ENCODE measurements around the gene ITGB5. TPM values are rescaled to one million over a fixed set of nuclear protein-coding genes. Genes with fewer than 3 reads are reported as not detected.

The ITGB5 gene, protein sequence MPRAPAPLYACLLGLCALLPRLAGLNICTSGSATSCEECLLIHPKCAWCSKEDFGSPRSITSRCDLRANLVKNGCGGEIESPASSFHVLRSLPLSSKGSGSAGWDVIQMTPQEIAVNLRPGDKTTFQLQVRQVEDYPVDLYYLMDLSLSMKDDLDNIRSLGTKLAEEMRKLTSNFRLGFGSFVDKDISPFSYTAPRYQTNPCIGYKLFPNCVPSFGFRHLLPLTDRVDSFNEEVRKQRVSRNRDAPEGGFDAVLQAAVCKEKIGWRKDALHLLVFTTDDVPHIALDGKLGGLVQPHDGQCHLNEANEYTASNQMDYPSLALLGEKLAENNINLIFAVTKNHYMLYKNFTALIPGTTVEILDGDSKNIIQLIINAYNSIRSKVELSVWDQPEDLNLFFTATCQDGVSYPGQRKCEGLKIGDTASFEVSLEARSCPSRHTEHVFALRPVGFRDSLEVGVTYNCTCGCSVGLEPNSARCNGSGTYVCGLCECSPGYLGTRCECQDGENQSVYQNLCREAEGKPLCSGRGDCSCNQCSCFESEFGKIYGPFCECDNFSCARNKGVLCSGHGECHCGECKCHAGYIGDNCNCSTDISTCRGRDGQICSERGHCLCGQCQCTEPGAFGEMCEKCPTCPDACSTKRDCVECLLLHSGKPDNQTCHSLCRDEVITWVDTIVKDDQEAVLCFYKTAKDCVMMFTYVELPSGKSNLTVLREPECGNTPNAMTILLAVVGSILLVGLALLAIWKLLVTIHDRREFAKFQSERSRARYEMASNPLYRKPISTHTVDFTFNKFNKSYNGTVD
- total RNA-seq (2014; rRNA removed; shearing (Covaris generic)): 377 and 459 TPM in 2 replicates

DNA sequence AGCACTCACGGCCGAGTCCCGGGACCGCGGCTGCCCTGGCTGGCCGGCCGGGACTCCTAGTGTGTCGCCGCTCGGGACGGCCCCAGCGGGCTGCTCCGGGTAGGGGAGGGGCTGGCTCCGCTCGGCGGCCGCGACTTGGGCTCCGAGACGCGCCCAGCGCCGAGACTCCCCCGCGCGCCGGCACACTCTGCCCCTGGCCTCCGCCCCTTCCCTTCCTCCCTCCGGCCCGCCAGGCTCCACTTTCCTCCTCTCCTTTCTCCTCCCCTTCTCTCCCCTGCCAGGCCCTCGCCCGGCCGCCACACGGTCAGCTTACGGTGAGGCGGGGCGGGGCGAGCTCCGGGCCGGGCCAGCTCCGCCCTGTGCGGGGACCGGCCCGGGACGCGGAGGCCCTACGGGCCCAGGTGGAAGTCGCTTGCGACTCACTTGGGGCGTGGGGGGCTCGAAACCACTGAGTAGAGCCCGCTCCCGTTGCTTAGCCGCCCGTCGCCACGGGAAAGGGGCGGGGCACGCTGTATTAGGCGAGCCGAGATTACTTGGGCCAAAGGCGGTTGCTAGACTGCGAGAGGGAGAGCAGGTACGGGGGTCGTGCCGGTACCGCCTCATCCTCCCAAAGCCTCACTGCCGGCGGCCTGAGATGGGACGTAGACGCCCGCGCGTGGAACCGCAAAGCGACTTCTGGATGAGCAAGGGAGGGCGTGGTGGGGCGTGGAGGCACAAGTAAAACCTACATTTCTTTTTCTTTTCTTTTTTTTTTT lies at the start of gene ITGB5:
Gene ITGB5 (minus strand): TSS at position 189 of the 755 bp plus-strand sequence. CDS start 365 bp downstream, outside the sequence.
- Histone ChIP-seq H3K27me3 (ENCODE audit: control insufficient read depth, insufficient read depth, low read length) (no peaks in the 10 kb centered on the region), H3K4me3 (ENCODE audit: insufficient read depth, low read depth, low read length) (peak within 1 kb of the TSS; percentile 87), H3K36me3 (replicated peaks; ENCODE audit: control insufficient read depth, insufficient read depth, low read length) (no peaks in the 10 kb centered on the region; the same call in 1 of the 2 replicates)
- peak; percentile 93 for DNase-seq

GRCh38 chr3:124935794-124936542 lies 48.8 kb upstream of the ITGB5 start:
- no peak for DNase-seq
- H3K36me3 ChIP-seq (replicated peaks; ENCODE audit: control insufficient read depth, insufficient read depth, low read length): no peaks in the 10 kb centered on the region
- H3K4me3 ChIP-seq (ENCODE audit: insufficient read depth, low read depth, low read length): no peak overlapping the region
- H3K27me3 ChIP-seq (ENCODE audit: control insufficient read depth, insufficient read depth, low read length): no peaks in the 10 kb centered on the region

- no peaks in the 10 kb centered on the region for H3K27me3 ChIP-seq (ENCODE audit: control insufficient read depth, insufficient read depth, low read length)
- no peak overlapping the region for H3K4me3 ChIP-seq (ENCODE audit: insufficient read depth, low read depth, low read length)
- H3K36me3 ChIP-seq (replicated peaks; ENCODE audit: control insufficient read depth, insufficient read depth, low read length): no peaks in the 10 kb centered on the region
- no peak for DNase-seq
Observed at GRCh38 chr3:124935264-124935663, 48.1 kb upstream of the ITGB5 start.

GRCh38 chr3:124934577-124934976 lies 47.4 kb upstream of the ITGB5 start, which contains the start of gene MUC13:
Gene MUC13, minus strand, starts transcription at chr3:124934751. Its CDS starts 39 bp downstream, at chr3:124934712.
- Histone ChIP-seq H3K4me3 (ENCODE audit: insufficient read depth, low read depth, low read length) (no peak within 1 kb of the TSS), H3K27me3 (ENCODE audit: control insufficient read depth, insufficient read depth, low read length) (no peaks in the 10 kb centered on the region), H3K36me3 (replicated peaks; ENCODE audit: control insufficient read depth, insufficient read depth, low read length) (no peaks in the 10 kb centered on the region)
- no peak for DNase-seq

DNA sequence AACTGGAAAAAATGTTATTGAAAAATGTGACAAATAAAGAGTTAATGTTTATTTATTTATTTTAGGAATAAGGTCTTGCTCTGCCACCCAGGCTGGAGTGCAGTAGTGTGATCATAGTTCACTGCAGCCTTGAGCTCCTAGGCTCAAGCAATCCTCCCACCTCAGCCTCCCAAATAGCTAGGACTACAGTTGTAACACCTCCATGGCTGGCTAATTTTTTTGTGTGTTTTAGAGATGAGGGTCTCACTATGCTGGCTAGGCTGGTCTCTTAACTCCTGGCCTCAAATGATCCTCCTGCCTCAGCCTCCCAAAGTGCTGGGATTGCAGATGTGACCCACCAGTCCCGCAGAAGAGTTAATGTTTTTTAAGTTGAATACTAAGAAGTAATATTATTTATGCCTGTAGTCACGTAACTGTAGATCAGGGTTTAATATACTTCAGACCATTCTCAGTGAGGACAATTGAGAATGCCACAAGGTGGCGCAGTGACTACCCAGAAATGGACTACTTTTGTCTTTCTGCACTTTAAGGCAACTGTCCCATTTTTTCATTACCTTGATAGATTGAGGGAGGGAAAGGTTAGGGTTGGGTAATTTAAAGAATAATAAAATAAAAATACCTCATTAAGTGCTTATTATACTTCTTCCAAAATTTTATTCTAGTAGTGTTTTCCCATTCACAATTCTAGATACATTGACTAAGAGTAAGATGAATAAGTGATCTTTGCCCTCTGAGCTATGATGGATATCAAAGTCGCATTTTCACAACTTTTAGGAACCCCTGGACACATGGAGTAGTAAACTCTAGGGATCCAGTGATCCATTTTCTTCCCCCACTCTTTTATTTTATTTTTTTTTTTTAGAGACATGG lies 41.4 kb upstream of the ITGB5 start:
- Histone ChIP-seq H3K4me3 (ENCODE audit: insufficient read depth, low read depth, low read length) (no peak overlapping the region), H3K36me3 (replicated peaks; ENCODE audit: control insufficient read depth, insufficient read depth, low read length) (no peaks in the 10 kb centered on the region)

DNA sequence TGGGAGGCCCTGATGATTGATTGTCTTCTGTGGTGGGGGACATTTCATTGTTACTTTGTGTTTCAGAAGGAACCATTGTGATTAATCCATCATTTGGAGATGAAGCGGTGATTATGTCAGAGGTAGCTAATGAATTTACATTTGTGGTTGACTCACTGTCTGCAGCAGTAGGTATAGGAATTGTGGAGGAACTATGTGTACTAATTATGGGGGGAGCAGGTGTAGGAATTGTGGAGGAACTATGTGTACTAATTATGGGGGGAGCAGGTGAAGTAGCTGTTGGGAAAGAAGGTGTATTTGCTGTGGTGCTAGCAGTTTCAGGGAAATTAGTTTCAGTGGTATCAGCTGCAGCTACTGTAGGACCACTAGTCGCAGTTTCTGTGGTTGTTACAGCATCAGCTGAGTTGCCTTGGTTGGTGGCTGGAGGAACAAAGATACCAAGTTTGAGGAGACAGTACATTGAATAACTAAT lies 40.4 kb upstream of the ITGB5 start:
- Histone ChIP-seq H3K36me3 (replicated peaks; ENCODE audit: control insufficient read depth, insufficient read depth, low read length) (no peaks in the 10 kb centered on the region), H3K4me3 (ENCODE audit: insufficient read depth, low read depth, low read length) (no peak overlapping the region), H3K27me3 (ENCODE audit: control insufficient read depth, insufficient read depth, low read length) (no peaks in the 10 kb centered on the region)
- no peak for DNase-seq

More for the DNA sequence above, 41.4 kb upstream of the ITGB5 start:
- peak; percentile 36 for DNase-seq
- H3K27me3 ChIP-seq (ENCODE audit: control insufficient read depth, insufficient read depth, low read length): no peaks in the 10 kb centered on the region

GRCh38 chr3:124926426-124927101 lies 39.4 kb upstream of the ITGB5 start:
- DNase-seq: no peak
- no peak overlapping the region for H3K4me3 ChIP-seq (ENCODE audit: insufficient read depth, low read depth, low read length)
- H3K27me3 ChIP-seq (ENCODE audit: control insufficient read depth, insufficient read depth, low read length): no peaks in the 10 kb centered on the region
- H3K36me3 ChIP-seq (replicated peaks; ENCODE audit: control insufficient read depth, insufficient read depth, low read length): no peaks in the 10 kb centered on the region

DNA sequence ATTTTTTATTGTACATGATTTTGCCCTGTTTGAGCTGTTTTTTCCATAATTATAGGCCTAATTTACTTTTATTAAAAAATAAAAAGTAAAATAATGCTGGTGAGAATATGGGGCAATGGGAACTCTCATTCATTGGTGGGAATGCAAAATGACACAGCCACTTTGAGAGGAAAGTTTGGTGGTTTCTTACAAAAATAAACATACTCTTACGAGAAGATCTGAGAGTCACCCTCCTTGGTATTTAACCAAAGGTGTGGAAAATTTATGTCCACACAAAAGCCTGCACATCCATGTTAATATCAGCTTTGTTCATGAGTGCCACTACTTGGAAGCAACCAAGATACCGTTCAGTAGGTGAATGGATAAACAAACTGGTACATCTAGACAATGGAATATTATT lies 37.6 kb upstream of the ITGB5 start:
- Histone ChIP-seq H3K4me3 (ENCODE audit: insufficient read depth, low read depth, low read length) (no peak overlapping the region), H3K27me3 (ENCODE audit: control insufficient read depth, insufficient read depth, low read length) (no peaks in the 10 kb centered on the region), H3K36me3 (replicated peaks; ENCODE audit: control insufficient read depth, insufficient read depth, low read length) (no peaks in the 10 kb centered on the region)
- no peak for DNase-seq

DNA sequence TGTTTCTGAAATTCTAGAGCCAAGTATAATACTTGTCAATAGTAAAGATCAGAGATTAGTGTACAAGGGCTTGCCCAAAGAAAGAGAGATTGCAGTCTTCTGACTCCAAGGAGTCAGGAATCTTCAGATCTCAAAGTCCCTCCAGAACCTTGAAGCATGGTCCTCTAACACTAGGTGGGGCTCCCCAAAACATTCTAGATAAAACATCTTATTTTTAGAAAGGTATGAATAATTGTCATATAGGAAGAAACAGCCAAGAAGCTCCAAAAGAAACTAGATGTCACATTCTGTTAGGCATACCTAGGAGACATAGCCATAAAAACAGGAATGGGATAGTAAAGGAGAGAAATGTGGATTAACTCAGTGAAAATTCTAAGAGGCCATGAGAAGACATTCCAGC lies 36.7 kb upstream of the ITGB5 start:
- H3K27me3 ChIP-seq (ENCODE audit: control insufficient read depth, insufficient read depth, low read length): no peaks in the 10 kb centered on the region
- H3K36me3 ChIP-seq (replicated peaks; ENCODE audit: control insufficient read depth, insufficient read depth, low read length): no peaks in the 10 kb centered on the region
- no peak overlapping the region for H3K4me3 ChIP-seq (ENCODE audit: insufficient read depth, low read depth, low read length)
- DNase-seq: peak; percentile 41

DNA sequence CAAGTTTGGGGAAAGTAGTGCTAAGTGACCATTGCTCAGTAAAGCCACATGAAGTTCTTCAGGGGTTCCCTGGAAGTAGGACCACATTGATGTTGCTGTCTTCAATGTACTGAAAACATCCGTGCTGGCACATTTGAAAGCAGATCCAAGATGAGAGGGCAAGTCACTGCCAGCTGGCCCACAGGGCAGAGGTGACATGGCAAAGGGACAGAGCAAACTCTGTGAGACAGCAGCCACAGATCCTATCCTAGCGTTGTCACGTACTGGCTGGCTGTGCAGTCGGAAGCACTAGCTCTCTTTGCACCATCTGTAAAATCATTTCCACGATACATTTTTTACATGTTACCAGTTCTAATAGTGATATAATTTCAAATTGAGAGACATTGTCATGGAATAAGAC lies 33.6 kb upstream of the ITGB5 start:
- Histone ChIP-seq H3K4me3 (ENCODE audit: insufficient read depth, low read depth, low read length) (no peak overlapping the region), H3K36me3 (replicated peaks; ENCODE audit: control insufficient read depth, insufficient read depth, low read length) (no peaks in the 10 kb centered on the region), H3K27me3 (ENCODE audit: control insufficient read depth, insufficient read depth, low read length) (no peaks in the 10 kb centered on the region)
- no peak for DNase-seq

GRCh38 chr3:124919756-124920155 lies 32.6 kb upstream of the ITGB5 start:
- H3K27me3 ChIP-seq (ENCODE audit: control insufficient read depth, insufficient read depth, low read length): no peaks in the 10 kb centered on the region
- H3K4me3 ChIP-seq (ENCODE audit: insufficient read depth, low read depth, low read length): no peak overlapping the region
- H3K36me3 ChIP-seq (replicated peaks; ENCODE audit: control insufficient read depth, insufficient read depth, low read length): no peaks in the 10 kb centered on the region
- no peak for DNase-seq

GRCh38 chr3:124918524-124918923 lies 31.4 kb upstream of the ITGB5 start:
- no peak overlapping the region for H3K4me3 ChIP-seq (ENCODE audit: insufficient read depth, low read depth, low read length)
- DNase-seq: no peak
- H3K36me3 ChIP-seq (replicated peaks; ENCODE audit: control insufficient read depth, insufficient read depth, low read length): no peaks in the 10 kb centered on the region
- no peaks in the 10 kb centered on the region for H3K27me3 ChIP-seq (ENCODE audit: control insufficient read depth, insufficient read depth, low read length)

Data from H7 (cell line).